NCI-H2227 (cell line): ENCODE data around the gene ATP2C1.
"Not testable (repeated sequence)": the region's sequence is repeated elsewhere in the genome, so short reads cannot be mapped to it uniquely, and the experiment has no call there.

ENCODE experiments used
- DNase-seq: peaks from one replicate; lab custom pipeline; 2025; ENCODE audit not compliant: unreplicated experiment; lab: John Stamatoyannopoulos, UW

ATP2C1 gene

DNA sequence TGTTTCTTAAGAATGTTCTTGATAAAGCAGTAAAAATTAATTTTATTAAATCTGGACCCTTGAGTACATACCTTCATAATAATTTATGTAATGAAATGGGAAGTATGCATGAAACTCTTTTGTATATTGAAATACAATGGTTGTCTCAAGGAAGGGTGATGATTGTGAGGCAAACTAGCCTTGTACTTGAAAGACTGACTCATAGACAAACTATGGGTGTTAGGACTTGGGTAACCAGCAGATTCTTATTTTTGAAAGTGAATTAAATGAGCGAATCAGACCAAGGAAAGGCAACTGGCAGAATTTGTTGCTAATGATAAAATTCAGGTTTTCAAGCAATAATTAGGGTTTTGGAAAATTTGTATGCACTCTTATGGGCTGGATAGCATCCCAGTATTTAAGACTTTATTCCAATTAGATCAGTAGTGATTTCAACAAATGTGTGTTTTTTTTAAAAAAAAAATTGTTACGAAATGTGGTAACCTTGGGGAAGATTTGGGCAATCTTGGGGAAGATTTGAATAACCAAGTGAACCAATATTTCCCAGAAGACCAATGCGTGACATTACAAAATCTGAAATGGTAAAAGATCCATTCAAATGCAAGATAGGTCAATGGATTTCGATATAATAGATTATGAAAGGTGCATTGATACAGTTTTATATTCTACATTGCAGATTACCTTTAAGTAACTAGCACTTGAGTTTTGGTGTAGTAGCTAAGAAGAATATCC lies 42.0 kb downstream of the ATP2C1 start:
- DNase-seq: no peak

DNA sequence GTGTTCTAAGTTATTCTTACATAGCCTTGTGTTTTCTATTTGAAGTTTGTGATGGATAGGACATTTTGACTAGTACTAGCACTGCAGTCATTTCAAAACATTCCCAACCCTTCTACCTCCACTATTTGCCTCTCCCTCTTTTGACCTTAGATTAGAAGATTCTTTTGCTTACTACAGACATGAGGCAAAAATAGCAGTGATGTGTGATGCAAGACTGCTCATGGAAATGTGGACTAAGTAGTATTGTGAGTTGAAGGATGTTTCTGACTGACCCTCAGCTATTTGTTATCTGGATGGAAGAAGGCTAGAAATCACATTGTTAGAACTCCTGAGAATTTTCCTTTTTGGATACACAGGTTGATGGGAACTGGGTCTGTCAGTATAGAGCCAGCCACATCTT lies 45.9 kb downstream of the ATP2C1 start:
- no peak for DNase-seq

DNA sequence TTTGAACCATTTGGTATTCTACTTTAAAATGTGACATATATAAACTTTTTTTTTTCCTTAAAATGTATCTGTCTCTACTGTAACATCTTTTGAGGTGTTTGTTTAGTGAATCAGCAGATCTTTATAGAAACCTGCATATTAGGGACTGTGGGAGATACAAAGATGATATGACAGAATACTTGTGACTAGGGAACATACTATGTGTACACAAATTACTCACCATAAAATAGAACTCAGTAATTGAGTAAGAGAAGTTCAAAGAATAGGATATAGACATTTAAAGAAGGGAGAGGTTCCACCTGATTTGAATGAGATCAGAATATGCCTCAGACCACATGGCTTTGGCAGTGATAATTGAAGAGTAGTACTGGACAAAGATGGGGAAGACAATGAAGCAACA lies 47.9 kb downstream of the ATP2C1 start:
- no peak for DNase-seq

DNA sequence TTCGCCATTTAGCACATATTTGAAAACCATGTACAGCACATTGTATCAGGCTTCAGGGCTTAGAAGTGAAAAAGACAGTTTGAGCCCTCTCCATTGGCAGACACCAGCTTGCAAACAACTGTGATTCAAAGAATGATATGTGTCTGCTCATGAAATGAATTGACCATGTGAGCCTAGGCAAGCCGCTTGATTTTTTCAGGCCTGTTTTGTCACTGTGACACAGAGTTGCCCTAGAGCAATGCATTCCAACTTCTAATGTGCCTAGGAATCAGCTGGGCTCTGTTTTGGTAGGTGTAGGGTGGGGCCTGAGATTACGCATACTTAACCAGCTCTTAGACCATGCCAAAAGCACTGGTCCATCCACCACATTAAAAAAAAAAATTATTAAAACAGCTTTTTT lies 53.0 kb downstream of the ATP2C1 start:
- no peak for DNase-seq

DNA sequence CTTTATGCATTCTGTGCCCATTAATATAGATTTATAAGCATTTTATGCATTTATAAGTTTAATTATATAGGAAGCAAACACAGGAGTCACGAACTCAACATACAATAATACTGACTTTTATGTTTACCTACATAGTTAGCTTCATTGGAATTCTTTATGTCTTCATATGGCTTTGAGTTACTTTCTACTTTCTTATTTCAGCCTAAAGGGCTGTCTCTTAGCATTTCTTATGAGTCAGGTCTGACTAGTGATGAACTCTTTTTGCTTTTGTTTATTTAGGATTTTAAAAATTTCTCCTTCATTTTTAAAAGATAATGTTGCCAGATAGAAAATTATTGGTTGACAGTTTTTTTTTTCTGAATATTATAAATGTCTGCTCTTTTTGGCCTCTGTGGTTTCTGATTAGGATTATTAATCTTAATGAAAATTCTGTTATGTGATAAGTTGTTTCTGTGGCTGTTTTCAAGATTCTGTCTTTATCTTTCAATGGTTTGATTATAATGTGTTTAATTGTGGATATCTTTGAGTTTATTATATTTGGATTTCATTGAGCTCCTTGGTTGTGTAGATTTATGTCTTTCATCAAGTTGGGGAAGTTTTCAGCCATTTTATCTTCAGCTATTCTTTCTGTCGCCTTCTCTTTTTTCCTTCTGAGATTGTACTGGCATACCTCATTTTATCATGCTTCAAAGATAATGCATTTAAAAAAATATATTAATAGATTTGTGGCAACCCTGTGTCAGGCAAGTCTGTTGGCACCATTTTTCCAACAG lies 54.3 kb downstream of the ATP2C1 start:
- DNase-seq: no peak

DNA sequence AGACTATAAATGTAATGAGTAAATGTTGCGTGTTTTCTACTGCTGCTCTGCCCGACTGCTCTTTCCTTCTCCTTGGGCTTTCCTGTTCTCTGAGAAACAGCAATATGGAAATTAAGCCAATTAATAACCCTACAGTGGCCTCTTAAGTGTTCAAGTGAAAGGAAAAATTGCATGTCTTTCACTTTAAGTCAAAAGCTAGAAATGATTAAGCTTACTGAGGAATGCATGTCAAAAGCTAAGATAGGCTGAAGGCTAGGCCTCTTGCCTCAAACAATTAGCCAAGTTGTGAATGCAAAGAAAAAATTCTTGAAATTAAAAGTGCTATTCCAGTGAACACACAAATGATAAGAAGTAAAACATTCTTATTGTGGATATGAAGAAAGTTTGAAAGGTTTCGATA lies 55.0 kb downstream of the ATP2C1 start:
- no peak for DNase-seq

DNA sequence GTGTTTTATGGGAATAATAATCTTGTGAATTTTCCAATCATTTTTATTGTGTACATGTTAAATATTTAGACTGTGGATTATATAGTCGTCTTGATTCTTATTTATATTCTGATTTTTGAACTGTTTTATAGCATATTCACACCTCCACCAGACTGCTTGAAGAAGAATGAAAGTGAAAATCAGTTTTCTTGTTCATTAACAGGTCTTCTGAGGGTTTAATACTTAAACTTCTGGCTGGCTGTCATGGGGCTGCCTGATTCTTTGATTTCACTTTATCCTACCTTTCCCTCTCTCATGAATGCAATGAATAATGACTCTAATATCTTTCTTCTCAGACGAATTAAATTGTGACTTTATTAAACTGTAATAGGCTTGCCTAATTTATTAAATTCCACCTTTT lies 56.2 kb downstream of the ATP2C1 start:
- no peak for DNase-seq

DNA sequence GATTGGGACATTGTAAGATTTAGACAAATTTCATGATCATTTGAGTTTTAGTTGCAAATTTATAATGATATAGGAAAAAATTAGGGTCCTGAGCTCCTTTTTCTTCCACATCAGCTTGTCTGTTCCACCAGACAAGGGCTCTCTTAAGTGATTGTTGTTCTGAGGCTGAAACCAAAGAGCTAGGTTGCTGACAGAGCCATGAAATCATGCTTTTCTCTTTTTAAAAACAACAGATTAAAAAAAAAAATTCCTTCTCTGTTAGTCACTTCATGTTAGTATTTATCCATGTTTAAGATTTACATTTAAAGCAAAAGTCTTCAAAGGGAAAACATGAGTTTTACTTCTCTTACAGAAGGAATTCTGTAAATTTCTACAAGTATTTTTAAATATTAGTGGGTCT lies 56.8 kb downstream of the ATP2C1 start:
- no peak for DNase-seq

DNA sequence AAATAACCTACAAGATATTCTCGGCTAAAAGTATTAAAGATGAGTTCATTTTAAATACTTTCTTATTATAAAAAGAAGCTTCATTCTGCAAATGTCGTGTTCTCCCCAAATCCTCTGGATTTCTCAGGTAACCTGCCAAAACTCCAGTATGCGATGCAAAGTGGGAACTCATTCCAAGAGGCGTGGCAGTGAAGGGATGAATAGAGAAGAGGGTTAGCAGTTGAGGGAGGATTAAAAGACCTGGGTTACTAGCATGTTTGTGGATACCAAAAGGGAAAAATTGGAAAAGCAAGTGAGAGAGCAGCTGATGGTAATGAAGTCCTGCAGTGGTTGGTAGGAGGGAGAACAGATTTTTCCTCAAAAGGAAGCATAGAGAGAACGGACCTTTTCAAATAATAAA lies 61.6 kb downstream of the ATP2C1 start:
- no peak for DNase-seq

DNA sequence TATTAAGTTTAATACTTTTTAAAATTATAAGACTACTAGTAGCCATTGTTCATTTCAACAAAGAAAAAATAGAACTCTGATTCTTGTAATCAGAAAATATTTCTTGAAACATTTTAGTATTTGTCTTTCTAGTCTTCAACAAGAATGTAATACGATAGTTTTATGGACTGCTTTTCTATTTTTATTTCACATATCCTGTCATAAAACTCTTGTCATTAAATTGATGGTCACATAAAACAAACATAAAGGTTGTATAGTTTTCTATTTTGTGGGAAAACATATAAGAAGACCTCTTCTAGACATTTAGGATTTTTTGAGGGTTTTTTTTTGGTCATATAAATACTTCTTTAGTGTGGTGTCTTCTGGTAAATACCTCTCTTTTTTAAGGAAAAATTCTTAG lies 62.4 kb downstream of the ATP2C1 start:
- no peak for DNase-seq

DNA sequence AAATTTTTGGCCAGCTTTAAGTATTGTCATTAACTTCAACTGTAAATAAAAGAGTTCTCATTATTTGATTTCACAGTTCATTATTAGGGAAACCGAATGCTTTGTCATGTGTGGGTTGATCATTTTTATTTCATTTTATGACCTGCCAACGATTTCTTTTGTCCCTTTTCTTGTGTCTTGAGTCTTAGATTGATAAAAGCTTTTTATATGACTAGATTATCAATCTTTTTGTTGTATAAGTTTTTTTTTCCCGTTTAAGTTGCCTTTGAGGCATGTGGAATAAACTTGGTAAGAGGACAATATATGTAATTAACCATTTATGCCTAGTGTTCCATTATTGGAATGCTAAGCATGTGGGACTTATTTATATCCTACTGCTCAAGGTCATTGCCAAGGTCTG lies 62.8 kb downstream of the ATP2C1 start:
- no peak for DNase-seq

DNA sequence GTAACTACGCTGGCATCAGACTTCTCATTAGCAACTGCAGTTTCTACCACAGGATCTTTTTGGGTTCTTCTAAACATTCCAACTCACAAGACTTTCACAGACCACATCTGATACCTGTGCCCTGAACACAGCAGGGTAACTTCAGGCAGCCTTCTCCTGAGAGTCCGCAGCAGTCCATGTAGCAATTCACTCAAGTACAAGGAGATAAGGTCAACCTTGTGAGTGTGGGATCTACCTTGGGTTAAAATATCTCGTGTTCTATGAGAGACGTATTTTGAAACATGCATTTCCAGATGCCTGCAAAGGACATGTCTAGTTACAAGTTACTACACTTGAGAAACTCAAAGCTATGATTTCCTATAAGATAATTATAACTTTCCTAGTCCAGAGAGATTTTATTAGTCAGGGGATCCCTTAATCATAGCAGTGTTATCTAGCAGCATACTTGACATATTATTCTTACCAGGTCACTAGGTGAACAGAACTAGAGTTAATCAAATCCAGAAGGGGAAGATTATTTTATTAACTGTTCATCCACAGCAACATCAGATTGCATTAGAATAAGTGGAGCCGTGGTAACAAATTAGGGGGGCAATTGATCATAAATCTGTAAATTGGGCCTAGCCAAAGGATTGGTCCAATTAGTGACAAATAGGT lies 66.4 kb downstream of the ATP2C1 start:
- DNase-seq: no peak

DNA sequence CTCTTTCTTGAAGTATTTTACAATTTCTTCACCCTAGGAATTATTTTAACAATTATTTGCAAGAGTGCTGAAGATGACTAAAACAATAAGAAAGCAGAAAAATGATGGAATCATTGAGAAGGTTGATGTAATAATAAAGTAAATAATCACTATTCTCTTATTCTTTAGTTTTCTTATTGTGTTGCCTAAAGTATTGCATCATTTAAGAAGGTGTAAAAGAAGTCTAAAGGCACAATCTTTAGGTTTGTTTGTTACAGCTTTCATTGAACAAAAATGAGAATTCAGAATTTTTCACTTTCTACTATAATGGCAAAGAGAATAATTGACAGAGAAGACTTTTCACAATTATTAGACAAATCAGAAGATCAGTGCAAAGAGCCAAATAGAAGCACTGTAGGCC lies 67.6 kb downstream of the ATP2C1 start:
- DNase-seq: no peak

DNA sequence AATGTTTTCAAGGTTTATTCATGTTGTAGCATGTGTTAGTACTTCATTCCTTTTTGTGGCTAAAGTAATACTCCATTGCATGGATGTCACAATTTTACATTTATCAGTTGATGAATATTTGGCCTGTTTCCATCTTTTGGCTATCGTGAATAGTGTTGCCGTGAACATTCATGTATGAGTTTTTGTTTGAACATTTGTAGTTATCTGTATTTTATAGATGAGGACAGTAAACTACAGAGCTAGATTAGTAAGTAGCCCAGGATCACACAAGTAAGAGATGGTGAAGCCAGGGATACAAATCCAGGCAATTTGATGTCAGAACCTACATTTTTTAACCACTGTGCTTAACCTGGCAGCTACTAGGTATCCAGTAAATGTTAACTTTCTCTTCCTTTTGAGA lies 69.6 kb downstream of the ATP2C1 start:
- DNase-seq: no peak

DNA sequence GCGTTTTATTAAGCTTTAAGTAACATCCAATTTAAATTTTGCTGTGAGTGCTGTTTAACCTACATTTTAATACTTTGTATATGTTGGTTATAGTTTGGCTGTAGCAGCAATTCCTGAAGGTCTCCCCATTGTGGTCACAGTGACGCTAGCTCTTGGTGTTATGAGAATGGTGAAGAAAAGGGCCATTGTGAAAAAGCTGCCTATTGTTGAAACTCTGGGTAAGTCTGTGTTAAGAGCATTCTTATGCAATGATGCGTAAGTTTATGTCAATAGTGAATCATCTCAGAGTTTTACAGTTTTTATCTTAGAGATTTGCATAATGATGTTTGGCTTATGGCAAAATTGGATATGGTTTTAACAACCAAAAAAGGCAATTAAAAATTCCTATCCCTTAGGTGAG lies 70.0 kb downstream of the ATP2C1 start:
- no peak for DNase-seq

DNA sequence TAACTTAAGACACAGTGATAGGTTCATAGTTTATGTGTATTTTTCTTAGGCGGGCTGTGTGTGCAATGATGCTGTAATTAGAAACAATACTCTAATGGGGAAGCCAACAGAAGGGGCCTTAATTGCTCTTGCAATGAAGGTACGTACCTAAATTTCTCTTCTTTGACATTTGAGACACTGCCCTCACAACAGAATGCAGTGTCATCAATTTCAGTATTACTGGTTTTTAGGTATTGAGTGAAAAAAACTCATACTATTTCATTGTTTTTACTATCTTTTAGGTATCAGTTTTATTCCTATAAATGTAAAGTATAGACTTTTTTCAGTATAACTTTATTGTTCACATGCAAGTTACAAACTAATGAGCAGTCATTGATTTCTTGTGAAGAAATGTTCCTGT lies 73.4 kb downstream of the ATP2C1 start:
- DNase-seq: no peak

DNA sequence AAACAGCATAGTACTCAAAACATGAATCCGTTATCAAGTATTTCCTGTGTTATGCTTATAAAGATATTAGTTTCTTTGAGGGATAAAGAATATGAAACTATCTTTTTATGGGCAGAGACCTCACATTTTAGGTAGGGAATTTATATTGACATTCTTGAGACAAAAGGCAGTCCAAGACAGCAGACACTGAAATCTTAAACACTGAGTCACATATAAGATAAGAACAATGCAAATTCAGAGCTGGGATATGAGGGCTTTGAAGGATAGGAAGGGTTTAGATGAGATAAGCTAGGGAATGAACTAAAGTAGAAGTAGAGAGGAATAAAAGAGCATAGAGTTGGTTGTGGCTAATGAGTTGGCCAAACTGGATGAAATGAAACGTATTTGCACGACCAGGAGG lies 74.3 kb downstream of the ATP2C1 start:
- no peak for DNase-seq

DNA sequence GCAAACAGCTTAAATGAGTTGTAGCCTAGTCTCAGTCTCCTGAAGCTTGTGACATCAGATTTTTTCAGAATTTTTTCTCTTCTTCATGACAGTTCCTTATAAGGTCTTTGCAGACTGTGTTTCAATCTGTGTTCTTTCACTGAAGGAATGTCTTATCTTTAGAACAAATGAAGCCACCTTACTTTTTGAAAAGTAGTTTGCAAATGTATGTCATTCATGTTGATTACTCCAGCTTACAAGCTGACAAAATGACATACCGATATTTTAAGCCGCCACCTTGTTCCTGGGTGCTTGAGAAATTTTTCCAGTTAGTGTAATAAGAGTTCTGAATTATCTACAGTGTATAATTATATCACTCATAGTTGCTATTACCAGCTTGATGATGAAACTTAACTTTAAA lies 75.7 kb downstream of the ATP2C1 start:
- DNase-seq: no peak

DNA sequence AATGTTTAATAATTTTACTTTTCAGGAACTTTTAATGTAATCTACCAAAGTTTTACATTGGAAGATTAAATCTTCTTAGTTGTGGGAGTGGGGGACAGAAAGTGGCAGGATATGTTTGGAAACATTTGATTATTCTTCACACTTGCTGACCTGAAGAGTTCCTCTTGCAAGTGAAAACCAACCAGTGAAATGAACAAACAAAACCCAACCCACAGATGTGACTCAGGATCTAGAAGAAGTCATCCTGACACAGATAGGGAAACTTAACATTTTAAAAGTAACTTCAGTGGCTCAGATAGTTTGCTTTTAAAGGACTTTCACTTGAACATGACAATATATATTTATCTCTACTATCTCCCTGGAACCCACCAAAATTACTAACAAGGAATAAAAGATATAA lies 77.3 kb downstream of the ATP2C1 start:
- no peak for DNase-seq

DNA sequence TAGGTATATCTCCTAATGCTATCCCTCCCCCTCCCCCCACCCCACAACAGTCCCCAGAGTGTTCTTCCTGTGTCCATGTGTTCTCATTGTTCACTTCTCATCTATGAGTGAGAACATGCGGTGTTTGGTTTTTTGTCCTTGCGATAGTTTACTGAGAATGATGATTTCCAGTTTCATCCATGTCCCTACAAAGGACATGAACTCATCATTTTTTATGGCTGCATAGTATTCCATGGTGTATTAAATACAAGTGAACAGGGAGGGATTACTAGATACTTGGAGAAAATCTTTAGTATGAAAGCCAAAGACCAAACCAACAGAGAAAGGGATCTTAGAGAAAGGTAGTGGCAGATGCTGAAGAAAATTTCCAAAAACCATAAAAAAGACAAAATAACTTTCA lies 78.7 kb downstream of the ATP2C1 start:
- DNase-seq: not testable (repeated sequence)

DNA sequence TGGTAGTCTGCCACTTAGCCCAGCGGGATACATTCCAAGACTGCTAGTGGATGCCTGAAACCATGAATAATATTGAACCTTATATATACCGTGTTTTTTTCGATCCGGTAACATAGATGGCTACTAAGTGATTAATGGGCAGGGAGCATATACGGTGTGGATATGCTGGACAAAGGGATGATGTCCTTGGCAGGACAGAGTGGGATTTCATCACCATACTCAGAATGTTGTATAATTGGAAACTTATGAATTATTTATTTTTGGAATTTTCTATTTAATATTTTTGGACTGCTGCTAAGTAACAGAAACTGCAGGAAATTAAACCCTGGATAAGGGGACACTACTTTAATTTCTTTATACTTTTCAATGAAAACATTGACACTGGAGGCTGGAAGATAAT lies 79.5 kb downstream of the ATP2C1 start:
- DNase-seq: no peak

DNA sequence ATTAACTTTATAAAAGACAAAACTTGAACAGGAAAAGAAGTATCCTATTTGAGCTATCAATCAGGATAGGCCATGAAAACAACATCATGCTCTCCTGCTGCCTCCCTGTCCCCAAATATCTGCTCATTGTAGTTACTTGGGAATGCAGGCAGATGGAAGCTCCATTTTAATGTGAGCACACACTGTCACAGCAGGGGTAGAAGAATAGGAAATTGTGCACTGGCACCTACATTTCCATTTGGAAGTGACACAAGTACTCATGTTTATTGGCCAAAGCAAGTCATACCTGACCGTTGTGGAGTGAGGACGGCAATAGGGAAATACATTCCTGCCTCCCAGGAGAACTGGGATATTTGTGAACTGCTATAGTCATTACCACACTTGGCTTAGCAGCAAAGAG lies 80.3 kb downstream of the ATP2C1 start:
- no peak for DNase-seq
